Small intestine (tissue), 16 donors: Measurements from ENCODE around the gene CCDC87. TPM values are rescaled to one million over a fixed set of nuclear protein-coding genes. Genes with fewer than 3 reads are reported as not detected.
"Not testable (repeated sequence)": the region's sequence is repeated elsewhere in the genome, so short reads cannot be mapped to it uniquely, and the experiment has no call there.

Experiments used
- DNase-seq, 2 donors: peaks; one replicate each; pipeline versions ENCODE4 v3.0.0 to v3.0.0-alpha.2; 2013
- FAIRE-seq: peaks from 2 replicates; lab custom pipeline; 2012; peaks lifted over from hg19 to GRCh38; lab: Jason Lieb, UNC
- H3K27ac ChIP-seq, 3 donors: one replicate each; pipeline ENCODE4 v1.5.1; 2013; ENCODE audit warnings: low read length in 2 of 3, mild to moderate bottlenecking in 2 of 3, control low read depth in 1 of 3, inconsistent platforms in 1 of 3, low read depth in 1 of 3, moderate library complexity in 1 of 3
- H3K27me3 ChIP-seq, 3 donors: one replicate each; pipeline ENCODE4 v1.6.1; 2013; ENCODE audit warnings: low read length in 3 of 3, inconsistent platforms in 1 of 3; ENCODE audit not compliant: control insufficient read depth in 3 of 3, insufficient read depth in 3 of 3
- H3K36me3 ChIP-seq, 3 donors: one replicate each; pipeline ENCODE4 v1.6.1; 2013; ENCODE audit warnings: low read length in 3 of 3, inconsistent platforms in 1 of 3, low read depth in 1 of 3, mild to moderate bottlenecking in 1 of 3, moderate library complexity in 1 of 3; ENCODE audit not compliant: control insufficient read depth in 3 of 3, insufficient read depth in 2 of 3
- H3K4me1 ChIP-seq, 3 donors: one replicate each; pipeline ENCODE4 v1.6.1; 2013; ENCODE audit warnings: low read length in 2 of 3, inconsistent platforms in 1 of 3, low read depth in 1 of 3, mild to moderate bottlenecking in 1 of 3, moderate library complexity in 1 of 3; ENCODE audit not compliant: control insufficient read depth in 3 of 3, insufficient read depth in 2 of 3
- H3K4me3 ChIP-seq, 3 donors: one replicate each; pipeline ENCODE4 v1.5.1; 2013; ENCODE audit warnings: low read length in 3 of 3, control low read depth in 1 of 3, inconsistent platforms in 1 of 3, low read depth in 1 of 3, mild to moderate bottlenecking in 1 of 3, moderate library complexity in 1 of 3
- H3K9me3 ChIP-seq, 2 donors: one replicate each; pipeline ENCODE4 v1.6.1; 2013; ENCODE audit warnings: low read depth in 1 of 2, low read length in 1 of 2; ENCODE audit not compliant: control insufficient read depth in 2 of 2, insufficient read depth in 1 of 2
- WGBS, 3 donors: extraction: QIAGEN DNeasy Blood & Tissue Kit; methylation state at CpG; one replicate each; pipeline ENCODE4 v1.1.7; 2013; 5-methylcytosine and 5-hydroxymethylcytosine counted together
- long read RNA-seq, 10 donors: transcript quantifications; one replicate each; lab custom pipeline, GENCODE V29; 2026
- polyA plus RNA-seq, 4 donors: library from polyadenylated mRNA; stranded (reverse) in 3 of 4; unstranded in 1 of 4; fragments of 200-250 nt in 3 of 4; fragments of 120-200 nt in 1 of 4; gene quantifications; one replicate each; pipeline versions ENCODE4 v1.2.1 to v1.2.3, GENCODE V29; 2013
- donor health status: healthy with polysubstance abuse.
- donor health status: control.
- donor health status: control.
- donor health status: Bipolar disorder and iron deficiency.
- donor health status: healthy.

CCDC87 gene
- polyA plus RNA-seq, result under 1 TPM in 3 of 4 donors, not detected in 1; 0.09 to 0.22 (median 0.21) TPM
- long read RNA-seq, donor 1, result 0 reads
- long read RNA-seq, donor 2, result 0 reads
- long read RNA-seq, donor 3, result 0 reads
- long read RNA-seq, donor 4, result 0 reads
- long read RNA-seq, donor 5, result 0 reads
- long read RNA-seq, donor 6, result 0 reads
- long read RNA-seq, donor 7, result 0 reads
- long read RNA-seq, donor 8, result 0 reads
- long read RNA-seq, donor 9, result 0 reads
- long read RNA-seq, donor 10, result 0 reads

DNA sequence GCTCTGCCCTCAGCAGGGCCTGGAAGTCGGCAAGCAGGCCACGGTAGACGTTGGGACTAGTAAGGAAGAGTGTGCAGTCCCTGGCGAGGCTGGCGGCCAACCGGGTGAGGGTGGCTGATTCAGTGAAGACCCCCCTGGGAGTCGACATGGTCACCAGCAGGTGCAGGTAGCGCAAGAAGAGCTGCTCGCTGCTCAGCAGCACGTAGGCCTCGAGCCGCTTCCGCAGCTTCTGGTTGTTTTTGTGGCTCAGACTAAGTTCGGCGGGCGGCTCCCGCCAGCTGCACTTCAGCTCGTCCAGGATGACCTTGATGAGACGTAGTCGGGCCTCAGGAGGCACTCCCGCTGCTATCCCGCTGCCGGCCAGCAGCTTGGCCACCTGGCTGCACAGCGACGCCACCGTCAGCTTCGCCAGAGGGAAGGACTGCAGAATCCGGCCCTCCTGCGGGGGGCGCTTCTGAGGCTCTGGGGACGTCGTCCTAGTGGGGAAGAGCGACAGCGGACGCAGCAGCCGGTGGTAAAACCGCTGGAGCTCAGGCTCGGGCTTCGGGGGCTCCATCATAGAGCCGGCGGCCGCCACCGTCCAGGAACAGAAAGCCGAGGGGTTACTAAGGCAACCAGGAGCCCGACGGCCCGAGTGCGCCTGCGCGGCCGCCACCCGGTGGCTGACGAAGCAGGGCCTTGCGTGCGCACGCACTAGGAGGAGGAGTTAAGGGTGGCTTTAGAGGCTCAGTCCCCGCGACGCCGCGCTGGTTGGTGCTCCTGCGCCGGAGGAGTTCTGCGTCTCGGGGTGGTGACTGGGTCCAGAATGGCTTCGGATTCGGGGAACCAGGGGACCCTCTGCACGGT lies at the start of gene CCDC87, which contains the start of gene CCS:
TSS of gene CCDC87 (minus strand) at position 607 of the 846 bp plus-strand sequence. CDS start at position 559, 48 bp downstream.
TSS of gene CCS (plus strand) at position 729 of the 846 bp plus-strand sequence. CDS start at position 806, 77 bp downstream.
- no peak for FAIRE-seq
- Histone ChIP-seq H3K4me3 (peak within 1 kb of the TSS; percentile 58 to 84 (median 74)), H3K27me3 (no peaks in the 10 kb centered on the region), H3K4me1 (peaks cover 3 to 25% (median 6%) of the 10 kb centered on the region in 3 donors), H3K36me3 (peaks cover 0 to 7% (median 0%) of the 10 kb centered on the region in 3 donors), H3K27ac (peak within 1 kb of the TSS; percentile 71 to 81 (median 73)), H3K9me3 (peaks cover 0 to 24% of the 10 kb centered on the region in 2 donors)
- DNase-seq, result peak; percentile 98 to 99
- 16 to 18% (median 18%) methylated on average over 63 to 68 of the region's 68 CpGs for WGBS, 3 donors

- WGBS, 3 donors, result 6 to 17% (median 12%) methylated on average over 3 of the region's 3 CpGs
- DNase-seq (no peak), FAIRE-seq (no peak)
- H3K4me1 ChIP-seq, result peaks cover 9 to 44% (median 40%) of the 10 kb centered on the region in 3 donors
- H3K9me3 ChIP-seq, result no peaks in the 10 kb centered on the region
- H3K27ac ChIP-seq, result no peak overlapping the region
- no peaks in the 10 kb centered on the region for H3K27me3 ChIP-seq
- peak overlapping the region in 2 of 3 donors; percentile 8 to 79 for H3K4me3 ChIP-seq
- peaks cover 32 to 37% (median 36%) of the 10 kb centered on the region in 3 donors for H3K36me3 ChIP-seq
Observed at GRCh38 chr11:66641834-66642233, 49.0 kb upstream of the CCDC87 start.

GRCh38 chr11:66639814-66640340 lies 47.0 kb upstream of the CCDC87 start:
- peak overlapping the region in 2 of 3 donors; percentile 79 to 81 for H3K4me3 ChIP-seq
- not testable (repeated sequence) for H3K27ac ChIP-seq, DNase-seq, H3K9me3 ChIP-seq, FAIRE-seq, H3K27me3 ChIP-seq
- 44% methylated on average over 8 to 9 of the region's 10 CpGs for WGBS, 3 donors
- H3K36me3 ChIP-seq, result peaks cover 18 to 38% (median 26%) of the 10 kb centered on the region in 3 donors
- H3K4me1 ChIP-seq, result peaks cover 9 to 44% (median 38%) of the 10 kb centered on the region in 3 donors

- 0 to 2% (median 1%) methylated on average over 27 of the region's 27 CpGs for WGBS, 3 donors
- Histone ChIP-seq H3K27ac (peak overlapping the region; percentile 79 to 98 (median 90)), H3K36me3 (peaks cover 13 to 38% (median 24%) of the 10 kb centered on the region in 3 donors), H3K9me3 (no peaks in the 10 kb centered on the region), H3K4me1 (peaks cover 9 to 40% (median 35%) of the 10 kb centered on the region in 3 donors), H3K4me3 (peak overlapping the region; percentile 79 to 82 (median 81)), H3K27me3 (no peaks in the 10 kb centered on the region)
- DNase-seq (peak; percentile 45 to 77), FAIRE-seq (no peak)
Observed at GRCh38 chr11:66639066-66639813, 46.4 kb upstream of the CCDC87 start.

GRCh38 chr11:66638177-66639065 lies 45.6 kb upstream of the CCDC87 start, which contains the start of gene RBM4:
Gene RBM4, plus strand, starts transcription at chr11:66638703. Its CDS starts 1,009 bp downstream, at chr11:66639712.
- Histone ChIP-seq H3K36me3 (peaks cover 5 to 33% (median 17%) of the 10 kb centered on the region in 3 donors), H3K27me3 (no peaks in the 10 kb centered on the region), H3K27ac (peak within 1 kb of the TSS; percentile 79 to 98 (median 90)), H3K4me1 (peaks cover 9 to 33% (median 30%) of the 10 kb centered on the region in 3 donors), H3K4me3 (peak within 1 kb of the TSS; percentile 79 to 82 (median 81)), H3K9me3 (no peaks in the 10 kb centered on the region)
- FAIRE-seq (no peak), DNase-seq (peak; percentile 100)
- 0 to 1% (median 0%) methylated on average over 62 to 63 of the region's 63 CpGs for WGBS, 3 donors

- no peaks in the 10 kb centered on the region for H3K9me3 ChIP-seq
- H3K4me1 ChIP-seq, result peaks cover 9 to 30% (median 26%) of the 10 kb centered on the region in 3 donors
- 41 to 51% (median 43%) methylated on average over 12 of the region's 12 CpGs for WGBS, 3 donors
- peaks cover 5 to 35% (median 13%) of the 10 kb centered on the region in 3 donors for H3K36me3 ChIP-seq
- no peaks in the 10 kb centered on the region for H3K27me3 ChIP-seq
- no peak for DNase-seq
- FAIRE-seq, result no peak
- H3K27ac ChIP-seq, result peak overlapping the region; percentile 34 to 87 (median 73)
- H3K4me3 ChIP-seq, result peak overlapping the region in 2 of 3 donors; percentile 40 to 81
Observed at GRCh38 chr11:66637557-66638176, 44.8 kb upstream of the CCDC87 start.

- Histone ChIP-seq H3K4me3 (no peak overlapping the region), H3K9me3 (no peaks in the 10 kb centered on the region), H3K27ac (no peak overlapping the region), H3K36me3 (peaks cover 5 to 40% (median 9%) of the 10 kb centered on the region in 3 donors), H3K27me3 (no peaks in the 10 kb centered on the region), H3K4me1 (peaks cover 9 to 22% (median 20%) of the 10 kb centered on the region in 3 donors)
- DNase-seq, result no peak
- FAIRE-seq, result no peak
- 63 to 82% (median 81%) methylated on average over 3 of the region's 3 CpGs for WGBS, 3 donors
Observed at GRCh38 chr11:66636411-66636810, 43.5 kb upstream of the CCDC87 start.
